CD4-positive, alpha-beta memory T cell (primary cell): ENCODE data around the gene BMI1. TPM values are rescaled to one million over a fixed set of nuclear protein-coding genes. Genes with fewer than 3 reads are reported as not detected.

Source experiments
- CTCF ChIA-PET: fragments of 350-600 bp; sonication (Branson Sonifier 250); formaldehyde crosslinking; loops from one replicate; lab custom pipeline; 2021; ENCODE audit warnings: inconsistent platforms; ENCODE audit not compliant: partially characterized antibody; lab: Charles Lee
- POLR2A ChIA-PET: fragments of 350-600 bp; sonication (Branson Sonifier 250); formaldehyde crosslinking; loops from one replicate; lab custom pipeline; 2021; ENCODE audit not compliant: partially characterized antibody; lab: Charles Lee
- DNase-seq, 5 donors: peaks; one replicate each; pipeline versions ENCODE4 v3.0.0 to v3.0.0-alpha.2; 2020 to 2022; ENCODE audit warnings: mixed read lengths in 1 of 5
- H3K27ac ChIP-seq: one replicate; pipeline ENCODE4 v1.7.0; 2013; ENCODE audit warnings: low read depth, low read length
- H3K27me3 ChIP-seq: 2 replicates; pipeline ENCODE4 v1.7.0; 2013; ENCODE audit warnings: mild to moderate bottlenecking, low read length, moderate library complexity; ENCODE audit not compliant: insufficient read depth
- H3K36me3 ChIP-seq: 2 replicates; pipeline ENCODE4 v1.7.0; 2013; ENCODE audit warnings: mild to moderate bottlenecking, low read length, moderate library complexity; ENCODE audit not compliant: insufficient read depth
- H3K4me1 ChIP-seq: 2 replicates; pipeline ENCODE4 v1.7.0; 2013; ENCODE audit warnings: mild to moderate bottlenecking, low read length, moderate library complexity; ENCODE audit not compliant: insufficient read depth
- H3K4me3 ChIP-seq, 2 donors: one replicate each; pipeline ENCODE4 v1.7.0; 2013; ENCODE audit warnings: low read length in 2 of 2, mild to moderate bottlenecking in 1 of 2
- H3K9me3 ChIP-seq, 2 donors: one replicate each; pipeline ENCODE4 v1.7.0; 2013; ENCODE audit warnings: low read length in 2 of 2, control low read depth in 1 of 2; ENCODE audit not compliant: control insufficient read depth in 1 of 2
- H3K27ac Mint-ChIP-seq, 7 donors: one replicate each; pipeline ENCODE4 v1.8.0; 2020 to 2021; ENCODE audit warnings: mixed read lengths in 7 of 7, mild to moderate bottlenecking in 6 of 7, inconsistent platforms in 3 of 7, moderate library complexity in 3 of 7
- H3K27me3 Mint-ChIP-seq, 2 donors: one replicate each; pipeline ENCODE4 v1.8.0; 2020 to 2021; ENCODE audit warnings: mixed read lengths in 2 of 2
- H3K36me3 Mint-ChIP-seq, 2 donors: one replicate each; pipeline ENCODE4 v1.8.0; 2020 to 2021; ENCODE audit warnings: mixed read lengths in 2 of 2, inconsistent platforms in 1 of 2, mild to moderate bottlenecking in 1 of 2
- H3K4me1 Mint-ChIP-seq, 4 donors: one replicate each; pipeline ENCODE4 v1.8.0; 2020 to 2021; ENCODE audit warnings: mixed read lengths in 4 of 4, mild to moderate bottlenecking in 1 of 4
- H3K4me3 Mint-ChIP-seq, 8 donors: one replicate each; pipeline ENCODE4 v1.8.0; 2020 to 2021; ENCODE audit warnings: mixed read lengths in 8 of 8, mild to moderate bottlenecking in 7 of 8, moderate library complexity in 6 of 8, inconsistent platforms in 3 of 8
- H3K9me3 Mint-ChIP-seq, 8 donors: one replicate each; pipeline ENCODE4 v1.8.0; 2020 to 2021; ENCODE audit warnings: mixed read lengths in 8 of 8, mild to moderate bottlenecking in 5 of 8, inconsistent platforms in 3 of 8, moderate library complexity in 1 of 8
- intact Hi-C: fragments of 100-400 bp; cut with micrococcal nuclease; formaldehyde crosslinking; loops from one replicate; pipeline ENCODE4 v1.15.1; 2023
- polyA plus RNA-seq, 2 donors: library from polyadenylated mRNA; unstranded; fragments of 300-500 nt; fragmentation: Illumina TruSeq; gene quantifications; one replicate each; pipeline ENCODE4 v1.2.3, GENCODE V29; 2021
- total RNA-seq, 2 experiments: library from RNA; stranded (reverse); gene quantifications; one replicate each; pipeline ENCODE4 v1.2.3, GENCODE V29; 2021

Gene BMI1
- total and polyA plus RNA-seq, 4 experiments from 2014 or later: 40.5 to 108 (median 76.8) TPM

- CTCF ChIA-PET: no interaction called here
- peaks cover 0 to 6% (median 5%) of the 10 kb centered on the region in 4 donors for H3K4me1 Mint-ChIP-seq
- peaks cover 4% of the 10 kb centered on the region for H3K4me1 ChIP-seq
Observed at GRCh38 chr10:22368402-22368801, 47.5 kb downstream of the BMI1 start.

GRCh38 chr10:22368981-22369380 lies 48.1 kb downstream of the BMI1 start:
- CTCF ChIA-PET: no interaction called here
- intact Hi-C loops: no loop called here

More at GRCh38 chr10:22368402-22368801, 47.5 kb downstream of the BMI1 start:
- H3K27me3 ChIP-seq: no peaks in the 10 kb centered on the region
- H3K27ac Mint-ChIP-seq: no peak overlapping the region
- H3K36me3 ChIP-seq: no peaks in the 10 kb centered on the region
- H3K27me3 Mint-ChIP-seq: peaks cover 1 to 12% of the 10 kb centered on the region in 2 donors
- H3K4me3 ChIP-seq: no peak overlapping the region
- H3K36me3 Mint-ChIP-seq: no peaks in the 10 kb centered on the region
- H3K27ac ChIP-seq: no peak overlapping the region
- DNase-seq: no peak
- POLR2A ChIA-PET: no interaction called here
- no peak overlapping the region for H3K4me3 Mint-ChIP-seq
- H3K9me3 Mint-ChIP-seq: no peaks in the 10 kb centered on the region
- no peaks in the 10 kb centered on the region for H3K9me3 ChIP-seq
- intact Hi-C loops: no loop called here

GRCh38 chr10:22369434-22370072 lies 48.7 kb downstream of the BMI1 start:
- Mint-ChIP-seq H3K9me3 (no peaks in the 10 kb centered on the region), H3K27ac (no peak overlapping the region), H3K27me3 (peaks cover 1 to 12% of the 10 kb centered on the region in 2 donors), H3K4me1 (peaks cover 0 to 6% (median 5%) of the 10 kb centered on the region in 4 donors), H3K36me3 (no peaks in the 10 kb centered on the region), H3K4me3 (no peak overlapping the region)
- Histone ChIP-seq H3K4me1 (peaks cover 4% of the 10 kb centered on the region), H3K4me3 (no peak overlapping the region), H3K27ac (no peak overlapping the region), H3K27me3 (no peaks in the 10 kb centered on the region), H3K36me3 (no peaks in the 10 kb centered on the region), H3K9me3 (no peaks in the 10 kb centered on the region)
- intact Hi-C loops: no loop called here
- POLR2A ChIA-PET: interaction anchor here (1.0 to 1.4 kb wide), 3 partner anchors 25 to 67 kb away, joined by 3 to 4 read pairs (median 3); partner anchors contain the start of gene COMMD3
- DNase-seq: no peak
- CTCF ChIA-PET: no interaction called here

More at GRCh38 chr10:22368981-22369380, 48.1 kb downstream of the BMI1 start:
- Mint-ChIP-seq H3K9me3 (no peaks in the 10 kb centered on the region), H3K4me1 (peaks cover 0 to 6% (median 5%) of the 10 kb centered on the region in 4 donors), H3K36me3 (no peaks in the 10 kb centered on the region), H3K27me3 (peaks cover 1 to 12% of the 10 kb centered on the region in 2 donors), H3K4me3 (no peak overlapping the region), H3K27ac (no peak overlapping the region)
- Histone ChIP-seq H3K4me1 (peaks cover 4% of the 10 kb centered on the region), H3K4me3 (no peak overlapping the region), H3K36me3 (no peaks in the 10 kb centered on the region), H3K27me3 (no peaks in the 10 kb centered on the region), H3K27ac (no peak overlapping the region), H3K9me3 (no peaks in the 10 kb centered on the region)
- DNase-seq: no peak
- POLR2A ChIA-PET: no interaction called here

- intact Hi-C loops: no loop called here
- H3K27me3 ChIP-seq: no peaks in the 10 kb centered on the region
- no peaks in the 10 kb centered on the region for H3K36me3 ChIP-seq
- peaks cover 0 to 9% of the 10 kb centered on the region in 2 donors for H3K27me3 Mint-ChIP-seq
- H3K4me3 Mint-ChIP-seq: no peak overlapping the region
- peaks cover 4% of the 10 kb centered on the region for H3K4me1 ChIP-seq
- H3K9me3 Mint-ChIP-seq: no peaks in the 10 kb centered on the region
- H3K4me3 ChIP-seq: no peak overlapping the region
- no peaks in the 10 kb centered on the region for H3K9me3 ChIP-seq
- no peaks in the 10 kb centered on the region for H3K36me3 Mint-ChIP-seq
- CTCF ChIA-PET: no interaction called here
- no peak overlapping the region for H3K27ac Mint-ChIP-seq
- no peak overlapping the region for H3K27ac ChIP-seq
- no peak for DNase-seq
- H3K4me1 Mint-ChIP-seq: peaks cover 0 to 6% (median 5%) of the 10 kb centered on the region in 4 donors
- POLR2A ChIA-PET: interaction anchor here (0.7 to 1.4 kb wide), 4 partner anchors 26 to 106 kb away, joined by 3 to 4 read pairs (median 3); partner anchors contain the start of gene COMMD3
Observed at GRCh38 chr10:22370320-22370719, 49.4 kb downstream of the BMI1 start.

GRCh38 chr10:22372298-22372697 lies 51.4 kb downstream of the BMI1 start:
- H3K27ac ChIP-seq: no peak overlapping the region
- no peaks in the 10 kb centered on the region for H3K9me3 ChIP-seq
- no peak overlapping the region for H3K27ac Mint-ChIP-seq
- DNase-seq: no peak
- no peak overlapping the region for H3K4me3 ChIP-seq
- H3K36me3 ChIP-seq: no peaks in the 10 kb centered on the region
- H3K4me3 Mint-ChIP-seq: no peak overlapping the region
- H3K4me1 Mint-ChIP-seq: peaks cover 0 to 6% (median 5%) of the 10 kb centered on the region in 4 donors
- H3K27me3 ChIP-seq: no peaks in the 10 kb centered on the region
- intact Hi-C loops: no loop called here
- ChIA-PET POLR2A (interaction anchor here (0.9 kb wide), 1 partner anchor 57 kb away, joined by 4 read pairs; the partner anchor contains the start of gene COMMD3), CTCF (no interaction called here)
- no peaks in the 10 kb centered on the region for H3K9me3 Mint-ChIP-seq
- no peaks in the 10 kb centered on the region for H3K36me3 Mint-ChIP-seq
- H3K27me3 Mint-ChIP-seq: peaks cover 0 to 2% of the 10 kb centered on the region in 2 donors
- H3K4me1 ChIP-seq: peaks cover 4% of the 10 kb centered on the region

GRCh38 chr10:22372917-22373316 lies 52.0 kb downstream of the BMI1 start:
- no peaks in the 10 kb centered on the region for H3K27me3 ChIP-seq
- Mint-ChIP-seq H3K4me3 (no peak overlapping the region), H3K4me1 (peaks cover 0 to 5% (median 4%) of the 10 kb centered on the region in 4 donors), H3K9me3 (no peaks in the 10 kb centered on the region), H3K27me3 (peaks cover 1 to 2% of the 10 kb centered on the region in 2 donors), H3K27ac (no peak overlapping the region), H3K36me3 (no peaks in the 10 kb centered on the region)
- intact Hi-C loops: no loop called here
- H3K27ac ChIP-seq: no peak overlapping the region
- no peaks in the 10 kb centered on the region for H3K9me3 ChIP-seq
- no peak for DNase-seq
- H3K4me3 ChIP-seq: no peak overlapping the region
- POLR2A ChIA-PET: no interaction called here
- CTCF ChIA-PET: no interaction called here
- no peaks in the 10 kb centered on the region for H3K36me3 ChIP-seq
- H3K4me1 ChIP-seq: peaks cover 4% of the 10 kb centered on the region

GRCh38 chr10:22374489-22375126 lies 53.7 kb downstream of the BMI1 start:
- CTCF ChIA-PET: interaction anchor here (0.7 kb wide), 2 partner anchors 269 to 1154 kb away, joined by 3 read pairs; no protein-coding TSS in a partner anchor
- Histone ChIP-seq H3K36me3 (no peaks in the 10 kb centered on the region), H3K4me3 (no peak overlapping the region), H3K27ac (no peak overlapping the region), H3K27me3 (no peaks in the 10 kb centered on the region), H3K9me3 (no peaks in the 10 kb centered on the region), H3K4me1 (peaks cover 4% of the 10 kb centered on the region)
- POLR2A ChIA-PET: interaction anchor here (0.6 kb wide), 2 partner anchors 86 to 109 kb away, joined by 4 read pairs; no protein-coding TSS in a partner anchor
- H3K4me3 Mint-ChIP-seq: no peak overlapping the region
- no peaks in the 10 kb centered on the region for H3K36me3 Mint-ChIP-seq
- no peak for DNase-seq
- H3K27ac Mint-ChIP-seq: no peak overlapping the region
- H3K27me3 Mint-ChIP-seq: peaks cover 4 to 11% of the 10 kb centered on the region in 2 donors
- H3K4me1 Mint-ChIP-seq: peaks cover 0 to 8% (median 3%) of the 10 kb centered on the region in 4 donors
- no peaks in the 10 kb centered on the region for H3K9me3 Mint-ChIP-seq
- intact Hi-C loops: no loop called here
